ENCODE results near the gene ALDH3B1.

GRCh38 chr11:68057807-68058206 lies 47.7 kb downstream of the ALDH3B1 start:
- TF ChIP-seq, protein P1, sequence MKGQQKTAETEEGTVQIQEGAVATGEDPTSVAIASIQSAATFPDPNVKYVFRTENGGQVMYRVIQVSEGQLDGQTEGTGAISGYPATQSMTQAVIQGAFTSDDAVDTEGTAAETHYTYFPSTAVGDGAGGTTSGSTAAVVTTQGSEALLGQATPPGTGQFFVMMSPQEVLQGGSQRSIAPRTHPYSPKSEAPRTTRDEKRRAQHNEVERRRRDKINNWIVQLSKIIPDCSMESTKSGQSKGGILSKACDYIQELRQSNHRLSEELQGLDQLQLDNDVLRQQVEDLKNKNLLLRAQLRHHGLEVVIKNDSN (CRISPR knock-in tag; IDR thresholded peaks at IDR 0.05) = no peak
- TF ChIP-seq, protein P2, sequence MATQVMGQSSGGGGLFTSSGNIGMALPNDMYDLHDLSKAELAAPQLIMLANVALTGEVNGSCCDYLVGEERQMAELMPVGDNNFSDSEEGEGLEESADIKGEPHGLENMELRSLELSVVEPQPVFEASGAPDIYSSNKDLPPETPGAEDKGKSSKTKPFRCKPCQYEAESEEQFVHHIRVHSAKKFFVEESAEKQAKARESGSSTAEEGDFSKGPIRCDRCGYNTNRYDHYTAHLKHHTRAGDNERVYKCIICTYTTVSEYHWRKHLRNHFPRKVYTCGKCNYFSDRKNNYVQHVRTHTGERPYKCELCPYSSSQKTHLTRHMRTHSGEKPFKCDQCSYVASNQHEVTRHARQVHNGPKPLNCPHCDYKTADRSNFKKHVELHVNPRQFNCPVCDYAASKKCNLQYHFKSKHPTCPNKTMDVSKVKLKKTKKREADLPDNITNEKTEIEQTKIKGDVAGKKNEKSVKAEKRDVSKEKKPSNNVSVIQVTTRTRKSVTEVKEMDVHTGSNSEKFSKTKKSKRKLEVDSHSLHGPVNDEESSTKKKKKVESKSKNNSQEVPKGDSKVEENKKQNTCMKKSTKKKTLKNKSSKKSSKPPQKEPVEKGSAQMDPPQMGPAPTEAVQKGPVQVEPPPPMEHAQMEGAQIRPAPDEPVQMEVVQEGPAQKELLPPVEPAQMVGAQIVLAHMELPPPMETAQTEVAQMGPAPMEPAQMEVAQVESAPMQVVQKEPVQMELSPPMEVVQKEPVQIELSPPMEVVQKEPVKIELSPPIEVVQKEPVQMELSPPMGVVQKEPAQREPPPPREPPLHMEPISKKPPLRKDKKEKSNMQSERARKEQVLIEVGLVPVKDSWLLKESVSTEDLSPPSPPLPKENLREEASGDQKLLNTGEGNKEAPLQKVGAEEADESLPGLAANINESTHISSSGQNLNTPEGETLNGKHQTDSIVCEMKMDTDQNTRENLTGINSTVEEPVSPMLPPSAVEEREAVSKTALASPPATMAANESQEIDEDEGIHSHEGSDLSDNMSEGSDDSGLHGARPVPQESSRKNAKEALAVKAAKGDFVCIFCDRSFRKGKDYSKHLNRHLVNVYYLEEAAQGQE (IDR thresholded peaks at IDR 0.05; ENCODE audit: borderline replicate concordance) = no peak
- TF ChIP-seq, protein P2 (CRISPR knock-in tag; IDR thresholded peaks at IDR 0.05; ENCODE audit: low read depth) = no peak
- TF ChIP-seq ZNF124 (CRISPR knock-in tag; IDR thresholded peaks at IDR 0.05) (no peak), POLR2A (conservative IDR thresholded peaks at IDR 0.05) (no peak), ZBTB12 (CRISPR knock-in tag; IDR thresholded peaks at IDR 0.05) (no peak), ZNF644 (tag; IDR thresholded peaks at IDR 0.05; ENCODE audit: low read depth) (no peak), CTCF (IDR thresholded peaks at IDR 0.05 in 2 of 3, conservative IDR thresholded peaks at IDR 0.05 in 1 of 3; ENCODE audit: insufficient read depth in 2 of 3, low read depth in 1 of 3, low read length in 3 of 3) (no peak), ZFP36 (IDR thresholded peaks at IDR 0.05; ENCODE audit: low read depth, low read length, partially characterized antibody) (no peak), POLR2AphosphoS5 (IDR thresholded peaks at IDR 0.05; ENCODE audit: control insufficient read depth, insufficient read depth, low read depth, low read length) (no peak), CEBPB (tag; IDR thresholded peaks at IDR 0.05) (no peak), ESRRA (IDR thresholded peaks at IDR 0.05; ENCODE audit: borderline replicate concordance, low read depth) (no peak), VEZF1 (CRISPR knock-in tag; IDR thresholded peaks at IDR 0.05) (no peak)
- TF ChIP-seq, protein P3, sequence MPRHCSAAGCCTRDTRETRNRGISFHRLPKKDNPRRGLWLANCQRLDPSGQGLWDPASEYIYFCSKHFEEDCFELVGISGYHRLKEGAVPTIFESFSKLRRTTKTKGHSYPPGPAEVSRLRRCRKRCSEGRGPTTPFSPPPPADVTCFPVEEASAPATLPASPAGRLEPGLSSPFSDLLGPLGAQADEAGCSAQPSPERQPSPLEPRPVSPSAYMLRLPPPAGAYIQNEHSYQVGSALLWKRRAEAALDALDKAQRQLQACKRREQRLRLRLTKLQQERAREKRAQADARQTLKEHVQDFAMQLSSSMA (CRISPR knock-in tag; IDR thresholded peaks at IDR 0.05) = no peak

Data from K562 (cell line).